Neural cell (in vitro differentiated cells): ENCODE data around the gene TTC9. TPM values are rescaled to one million over a fixed set of nuclear protein-coding genes. Genes with fewer than 3 reads are reported as not detected.

Experiments
- H2AFZ ChIP-seq: fragments of 200-600, 300-800 bp; sonication (generic), shearing (Covaris generic); 2 replicates; pipeline ENCODE4 v1.6.0; 2014; ENCODE audit warnings: low read depth, mild to moderate bottlenecking, antibody characterized with exemption, low read length, moderate library complexity
- H3F3A ChIP-seq: fragments of 200-600 bp; shearing (Covaris generic); 2 replicates; pipeline ENCODE4 v1.6.1; 2016; ENCODE audit warnings: mild to moderate bottlenecking, moderate library complexity, mixed read lengths, antibody characterized with exemption, low read length; ENCODE audit not compliant: insufficient read depth, poor library complexity, severe bottlenecking
- H3K27ac ChIP-seq: fragments of 200-600, 300-800 bp; sonication (generic), shearing (Covaris generic); 2 replicates; pipeline ENCODE4 v1.5.1; 2014; ENCODE audit warnings: mild to moderate bottlenecking, low read length, moderate library complexity
- H3K27me3 ChIP-seq: fragments of 300-800, 200-600 bp; sonication (generic), shearing (Covaris generic); 2 replicates; pipeline ENCODE4 v1.6.0; 2014; ENCODE audit warnings: mild to moderate bottlenecking, low read depth, low read length, moderate library complexity; ENCODE audit not compliant: insufficient read depth
- H3K36me3 ChIP-seq: fragments of 300-800, 200-600 bp; sonication (generic), shearing (Covaris generic); 2 replicates; pipeline ENCODE4 v1.5.1; 2014; ENCODE audit warnings: mild to moderate bottlenecking, antibody characterized with exemption, low read length, moderate library complexity; ENCODE audit not compliant: insufficient read depth
- H3K4me2 ChIP-seq: fragments of 300-800, 200-600 bp; sonication (generic), shearing (Covaris generic); 2 replicates; pipeline ENCODE4 v1.6.0; 2014; ENCODE audit warnings: mild to moderate bottlenecking, low read length
- H3K4me3 ChIP-seq: fragments of 300-800, 200-600 bp; sonication (generic), shearing (Covaris generic); 2 replicates; pipeline ENCODE4 v1.5.1; 2014; ENCODE audit warnings: mild to moderate bottlenecking, low read length, moderate library complexity
- H3K79me2 ChIP-seq: fragments of 200-600 bp; shearing (Covaris generic); replicated peaks from 2 replicates; pipeline ENCODE4 v1.6.0; 2014; ENCODE audit warnings: mild to moderate bottlenecking, low read length, moderate library complexity; ENCODE audit not compliant: insufficient read depth
- H3K9ac ChIP-seq: fragments of 300-800, 200-600 bp; sonication (generic), shearing (Covaris generic); 2 replicates; pipeline ENCODE4 v1.6.1; 2016; ENCODE audit warnings: mild to moderate bottlenecking, low read length, mixed read lengths
- H3K9me2 ChIP-seq: fragments of 200-600 bp; shearing (Covaris generic); 2 replicates; pipeline ENCODE4 v1.6.1; 2016; ENCODE audit warnings: mild to moderate bottlenecking, low read length, mixed read lengths; ENCODE audit not compliant: insufficient read depth
- H3K9me3 ChIP-seq: fragments of 200-600, 300-800 bp; sonication (generic), shearing (Covaris generic); 2 replicates; pipeline ENCODE4 v1.6.1; 2016; ENCODE audit warnings: mild to moderate bottlenecking, mixed run types, low read length, moderate library complexity, mixed read lengths
- H4K20me1 ChIP-seq: fragments of 200-600 bp; shearing (Covaris generic); 2 replicates; pipeline ENCODE4 v1.6.1; 2016; ENCODE audit warnings: mild to moderate bottlenecking, mixed run types; ENCODE audit not compliant: insufficient read depth
- CTCF ChIP-seq: fragments of 450-650 bp; IDR thresholded peaks from 2 replicates; pipeline ENCODE4 v1.5.1; 2014; ENCODE audit warnings: antibody characterized with exemption, mild to moderate bottlenecking, moderate library complexity; ENCODE audit not compliant: poor library complexity, severe bottlenecking
- EP300 ChIP-seq: fragments of 450-650 bp; conservative IDR thresholded peaks from 2 replicates; pipeline ENCODE4 v1.6.1; 2014; ENCODE audit warnings: antibody characterized with exemption, mild to moderate bottlenecking, moderate library complexity; ENCODE audit not compliant: poor library complexity, severe bottlenecking
- EZH2 ChIP-seq: fragments of 200-600, 300-800 bp; shearing (Covaris generic), sonication (generic); IDR thresholded peaks from 2 replicates; pipeline ENCODE4 v1.6.1; 2014; ENCODE audit warnings: antibody characterized with exemption, low read length, borderline replicate concordance, mild to moderate bottlenecking; ENCODE audit not compliant: insufficient read depth, poor library complexity, severe bottlenecking
- MXI1 ChIP-seq: fragments of 450-650 bp; conservative IDR thresholded peaks from 2 replicates; pipeline ENCODE4 v1.6.1; 2014; ENCODE audit warnings: antibody characterized with exemption, mild to moderate bottlenecking; ENCODE audit not compliant: poor library complexity, severe bottlenecking
- POLR2AphosphoS5 ChIP-seq: IDR thresholded peaks from 2 replicates; pipeline ENCODE4 v1.6.1; 2012
- RAD21 ChIP-seq: fragments of 450-650 bp; conservative IDR thresholded peaks from 2 replicates; pipeline ENCODE4 v1.6.1; 2014; ENCODE audit warnings: antibody characterized with exemption, mild to moderate bottlenecking, moderate library complexity
- REST ChIP-seq: IDR thresholded peaks from 2 replicates; pipeline ENCODE4 v1.6.1; 2012; ENCODE audit warnings: borderline replicate concordance
- SMC3 ChIP-seq: fragments of 450-650 bp; conservative IDR thresholded peaks from 2 replicates; pipeline ENCODE4 v1.6.1; 2014; ENCODE audit warnings: antibody characterized with exemption, mild to moderate bottlenecking, moderate library complexity; ENCODE audit not compliant: poor library complexity
- TAF1 ChIP-seq: IDR thresholded peaks from 2 replicates; pipeline ENCODE4 v1.6.1; 2012; ENCODE audit warnings: low read depth
- polyA plus RNA-seq: library from polyadenylated mRNA; depleted of rRNA; stranded (reverse); fragments of >200 nt; gene quantifications from 2 replicates; pipeline ENCODE4 v1.2.3, GENCODE V29; 2014

TTC9 gene
- polyA plus RNA-seq, 1 donor from 2014 or later, result 11.1 TPM

GRCh38 chr14:70716483-70716882 lies 74.8 kb downstream of the TTC9 start:
- H3K79me2 ChIP-seq, result no peaks in the 10 kb centered on the region
- no peak overlapping the region for H3K9ac ChIP-seq
- TF ChIP-seq CTCF (no peak), EZH2 (no peak), TAF1 (no peak), RAD21 (no peak), REST (no peak), POLR2AphosphoS5 (no peak), EP300 (no peak), SMC3 (no peak), MXI1 (no peak)
- no peaks in the 10 kb centered on the region for H3K9me3 ChIP-seq
- no peaks in the 10 kb centered on the region for H3K36me3 ChIP-seq
- no peak overlapping the region for H3K4me2 ChIP-seq
- no peak overlapping the region for H2AFZ ChIP-seq
- no peaks in the 10 kb centered on the region for H4K20me1 ChIP-seq
- no peak overlapping the region for H3K27ac ChIP-seq
- H3K27me3 ChIP-seq, result no peaks in the 10 kb centered on the region
- no peaks in the 10 kb centered on the region for H3F3A ChIP-seq
- H3K4me3 ChIP-seq, result no peak overlapping the region
- no peaks in the 10 kb centered on the region for H3K9me2 ChIP-seq

- TF ChIP-seq CTCF (no peak), REST (no peak), RAD21 (no peak), SMC3 (no peak), TAF1 (no peak), EZH2 (no peak), MXI1 (no peak), EP300 (no peak), POLR2AphosphoS5 (no peak)
- H3K36me3 ChIP-seq, result no peaks in the 10 kb centered on the region
- H3K27me3 ChIP-seq, result no peaks in the 10 kb centered on the region
- no peak overlapping the region for H2AFZ ChIP-seq
- no peaks in the 10 kb centered on the region for H3K79me2 ChIP-seq
- no peak overlapping the region for H3K27ac ChIP-seq
- H3K9me3 ChIP-seq, result no peaks in the 10 kb centered on the region
- H3K9me2 ChIP-seq, result no peaks in the 10 kb centered on the region
- H3K4me3 ChIP-seq, result no peak overlapping the region
- no peak overlapping the region for H3K9ac ChIP-seq
- no peaks in the 10 kb centered on the region for H3F3A ChIP-seq
- no peaks in the 10 kb centered on the region for H4K20me1 ChIP-seq
- H3K4me2 ChIP-seq, result no peak overlapping the region
These were observed 75.2 kb downstream of the TTC9 start for GRCh38 chr14:70716958-70717357.
